ENCODE data around the gene HEXD. TPM values are rescaled to one million over a fixed set of nuclear protein-coding genes. Genes with fewer than 3 reads are reported as not detected.

HEXD gene
- total and polyA plus RNA-seq, 2 experiments from 2014 or later: 5.7 to 5.9 TPM

- Histone ChIP-seq H3F3A (ENCODE audit: insufficient read depth) (no peaks in the 10 kb centered on the region), H4K20me1 (ENCODE audit: insufficient read depth) (no peaks in the 10 kb centered on the region), H3K9ac (no peak overlapping the region), H3K79me2 (ENCODE audit: insufficient read depth) (no peaks in the 10 kb centered on the region), H3K4me3 (no peak overlapping the region), H2AFZ (no peak overlapping the region), H3K9me2 (ENCODE audit: insufficient read depth) (no peaks in the 10 kb centered on the region), H3K9me3 (ENCODE audit: low read depth) (no peaks in the 10 kb centered on the region), H3K4me2 (ENCODE audit: unreplicated experiment) (no peak overlapping the region), H3K4me1 (ENCODE audit: insufficient read depth) (peaks cover 8% of the 10 kb centered on the region; the same call in 1 of the 2 replicates), H3K27ac (no peak overlapping the region), H3K27me3 (replicated peaks; ENCODE audit: insufficient read depth) (no peaks in the 10 kb centered on the region), H3K36me3 (ENCODE audit: low read depth) (no peaks in the 10 kb centered on the region)
- no peak for DNase-seq
- 89% methylated on average over 4 of the region's 4 CpGs for WGBS, 2 experiments (ENCODE audit: low coverage in 1 of 2, low lambda C conversion rate in 2 of 2, missing lambda C conversion rate in 2 of 2)
- in situ Hi-C loops (cut with MboI): loop anchor here (10.0 kb wide), 1 partner anchor 61 kb away; the partner anchor contains the start of gene TEX19
- no peak for TF ChIP-seq EZH2 (IDR thresholded peaks at IDR 0.05; ENCODE audit: insufficient read depth, poor library complexity, severe bottlenecking)
- no peak for TF ChIP-seq EZH2phosphoT487 (IDR thresholded peaks at IDR 0.05; ENCODE audit: insufficient read depth, low read depth)
These were observed 1.9 kb upstream of the HEXD start for GRCh38 chr17:82416264-82416663.

- no peak overlapping the region for H3K4me2 ChIP-seq (ENCODE audit: unreplicated experiment)
- H3K4me1 ChIP-seq (ENCODE audit: insufficient read depth): peaks cover 8% of the 10 kb centered on the region; the same call in 1 of the 2 replicates
- H3K27ac ChIP-seq: no peak overlapping the region
- no peak overlapping the region for H3K9ac ChIP-seq
- peak; percentile 28 for DNase-seq
- no peaks in the 10 kb centered on the region for H3K36me3 ChIP-seq (ENCODE audit: low read depth)
- TF ChIP-seq EZH2phosphoT487 (IDR thresholded peaks at IDR 0.05; ENCODE audit: insufficient read depth, low read depth): no peak
- no peak for TF ChIP-seq EZH2 (IDR thresholded peaks at IDR 0.05; ENCODE audit: insufficient read depth, poor library complexity, severe bottlenecking)
- H3K9me3 ChIP-seq (ENCODE audit: low read depth): no peaks in the 10 kb centered on the region
- no peak overlapping the region for H3K4me3 ChIP-seq
- no peaks in the 10 kb centered on the region for H3F3A ChIP-seq (ENCODE audit: insufficient read depth)
- H4K20me1 ChIP-seq (ENCODE audit: insufficient read depth): no peaks in the 10 kb centered on the region
- in situ Hi-C loops (cut with MboI): loop anchor here (10.0 kb wide), 1 partner anchor 62 kb away; the partner anchor contains the start of gene TEX19
- no peaks in the 10 kb centered on the region for H3K9me2 ChIP-seq (ENCODE audit: insufficient read depth)
- H3K79me2 ChIP-seq (ENCODE audit: insufficient read depth): no peaks in the 10 kb centered on the region
- no peak overlapping the region for H2AFZ ChIP-seq
- H3K27me3 ChIP-seq (replicated peaks; ENCODE audit: insufficient read depth): no peaks in the 10 kb centered on the region
- WGBS, 2 experiments (ENCODE audit: low coverage in 1 of 2, low lambda C conversion rate in 2 of 2, missing lambda C conversion rate in 2 of 2): 89 to 92% methylated on average over 6 of the region's 6 CpGs
These were observed 1.4 kb upstream of the HEXD start for GRCh38 chr17:82416771-82417170.

GRCh38 chr17:82419540-82419939 is 1.4 kb downstream of the HEXD start:
- Histone ChIP-seq H3F3A (ENCODE audit: insufficient read depth) (no peaks in the 10 kb centered on the region), H3K36me3 (ENCODE audit: low read depth) (no peaks in the 10 kb centered on the region), H4K20me1 (ENCODE audit: insufficient read depth) (no peaks in the 10 kb centered on the region), H3K9ac (peak overlapping the region; percentile 73), H3K27ac (no peak overlapping the region), H3K27me3 (replicated peaks; ENCODE audit: insufficient read depth) (no peaks in the 10 kb centered on the region), H3K4me2 (ENCODE audit: unreplicated experiment) (peak overlapping the region; percentile 76), H3K4me3 (peak overlapping the region; percentile 90), H3K9me2 (ENCODE audit: insufficient read depth) (no peaks in the 10 kb centered on the region), H3K9me3 (ENCODE audit: low read depth) (no peaks in the 10 kb centered on the region), H2AFZ (peak overlapping the region; percentile 86), H3K4me1 (ENCODE audit: insufficient read depth) (peaks cover 8% of the 10 kb centered on the region; the same call in 1 of the 2 replicates), H3K79me2 (ENCODE audit: insufficient read depth) (no peaks in the 10 kb centered on the region)
- in situ Hi-C loops (cut with MboI): loop anchor here (10.0 kb wide), 1 partner anchor 65 kb away; the partner anchor contains the start of gene TEX19
- 53 to 61% methylated on average over 2 of the region's 2 CpGs for WGBS, 2 experiments (ENCODE audit: low coverage in 1 of 2, low lambda C conversion rate in 2 of 2, missing lambda C conversion rate in 2 of 2)
- DNase-seq: peak; percentile 24
- no peak for TF ChIP-seq EZH2phosphoT487 (IDR thresholded peaks at IDR 0.05; ENCODE audit: insufficient read depth, low read depth)
- TF ChIP-seq EZH2 (IDR thresholded peaks at IDR 0.05; ENCODE audit: insufficient read depth, poor library complexity, severe bottlenecking): no peak

- Histone ChIP-seq H3K9ac (no peak overlapping the region), H3K79me2 (ENCODE audit: insufficient read depth) (no peaks in the 10 kb centered on the region), H3K27me3 (replicated peaks; ENCODE audit: insufficient read depth) (no peaks in the 10 kb centered on the region), H3K4me1 (ENCODE audit: insufficient read depth) (peaks cover 6% of the 10 kb centered on the region; the same call in 1 of the 2 replicates), H3K4me3 (no peak overlapping the region), H2AFZ (no peak overlapping the region), H4K20me1 (ENCODE audit: insufficient read depth) (no peaks in the 10 kb centered on the region), H3K9me2 (ENCODE audit: insufficient read depth) (no peaks in the 10 kb centered on the region), H3K4me2 (ENCODE audit: unreplicated experiment) (no peak overlapping the region), H3K9me3 (ENCODE audit: low read depth) (no peaks in the 10 kb centered on the region), H3K36me3 (ENCODE audit: low read depth) (no peaks in the 10 kb centered on the region), H3K27ac (no peak overlapping the region), H3F3A (ENCODE audit: insufficient read depth) (no peaks in the 10 kb centered on the region)
- in situ Hi-C loops (cut with MboI): no loop called here
- peak; percentile 66 for DNase-seq
- 72 to 74% methylated on average over 25 of the region's 25 CpGs for WGBS, 2 experiments (ENCODE audit: low coverage in 1 of 2, low lambda C conversion rate in 2 of 2, missing lambda C conversion rate in 2 of 2)
- no peak for TF ChIP-seq EZH2 (IDR thresholded peaks at IDR 0.05; ENCODE audit: insufficient read depth, poor library complexity, severe bottlenecking)
- no peak for TF ChIP-seq EZH2phosphoT487 (IDR thresholded peaks at IDR 0.05; ENCODE audit: insufficient read depth, low read depth)
These were observed 6.1 kb downstream of the HEXD start for GRCh38 chr17:82424001-82424862.
